ENCODE results near the gene IL24. TPM values are rescaled to one million over a fixed set of nuclear protein-coding genes. Genes with fewer than 3 reads are reported as not detected.

IL24 gene
- polyA plus RNA-seq, 1 experiment, result 0.25 TPM

DNA sequence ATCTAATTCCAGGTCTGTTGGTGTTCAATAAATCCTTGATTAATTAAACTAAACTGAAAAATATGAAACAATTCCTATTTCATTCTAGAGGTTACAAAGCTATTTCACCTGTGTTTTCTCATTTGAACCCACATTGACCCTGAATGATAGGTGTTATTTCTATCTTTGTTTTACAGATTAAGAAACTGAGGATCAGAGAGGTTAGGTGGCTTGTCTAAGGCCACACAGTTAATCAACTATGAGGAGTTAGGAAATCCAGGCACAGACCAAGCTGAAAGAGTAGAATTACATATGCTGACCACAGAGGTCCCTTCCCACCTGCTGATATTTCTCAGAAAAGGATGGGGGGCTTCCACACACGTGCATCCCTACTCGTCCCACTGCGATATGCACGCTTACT lies 48.5 kb downstream of the IL24 start:
- H3K27me3 ChIP-seq (ENCODE audit: control insufficient read depth, insufficient read depth, low read length), result peaks cover 28% of the 10 kb centered on the region
- TF ChIP-seq, protein P1, sequence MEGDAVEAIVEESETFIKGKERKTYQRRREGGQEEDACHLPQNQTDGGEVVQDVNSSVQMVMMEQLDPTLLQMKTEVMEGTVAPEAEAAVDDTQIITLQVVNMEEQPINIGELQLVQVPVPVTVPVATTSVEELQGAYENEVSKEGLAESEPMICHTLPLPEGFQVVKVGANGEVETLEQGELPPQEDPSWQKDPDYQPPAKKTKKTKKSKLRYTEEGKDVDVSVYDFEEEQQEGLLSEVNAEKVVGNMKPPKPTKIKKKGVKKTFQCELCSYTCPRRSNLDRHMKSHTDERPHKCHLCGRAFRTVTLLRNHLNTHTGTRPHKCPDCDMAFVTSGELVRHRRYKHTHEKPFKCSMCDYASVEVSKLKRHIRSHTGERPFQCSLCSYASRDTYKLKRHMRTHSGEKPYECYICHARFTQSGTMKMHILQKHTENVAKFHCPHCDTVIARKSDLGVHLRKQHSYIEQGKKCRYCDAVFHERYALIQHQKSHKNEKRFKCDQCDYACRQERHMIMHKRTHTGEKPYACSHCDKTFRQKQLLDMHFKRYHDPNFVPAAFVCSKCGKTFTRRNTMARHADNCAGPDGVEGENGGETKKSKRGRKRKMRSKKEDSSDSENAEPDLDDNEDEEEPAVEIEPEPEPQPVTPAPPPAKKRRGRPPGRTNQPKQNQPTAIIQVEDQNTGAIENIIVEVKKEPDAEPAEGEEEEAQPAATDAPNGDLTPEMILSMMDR (IDR thresholded peaks at IDR 0.05; ENCODE audit: insufficient read depth, low read depth, low read length), result no peak
- H3K36me3 ChIP-seq (ENCODE audit: control insufficient read depth, insufficient read depth, low read length), result no peaks in the 10 kb centered on the region
- ChIA-PET POLR2A (no interaction called here), CTCF (interaction anchor here (1.3 to 4.3 kb wide), 5 partner anchors 11 to 36 kb away, joined by 3 to 22 read pairs (median 5); no protein-coding TSS in a partner anchor)
- H3K4me3 ChIP-seq (ENCODE audit: low read depth, low read length), result no peak overlapping the region
- no peak for DNase-seq (ENCODE audit: low read depth)

DNA sequence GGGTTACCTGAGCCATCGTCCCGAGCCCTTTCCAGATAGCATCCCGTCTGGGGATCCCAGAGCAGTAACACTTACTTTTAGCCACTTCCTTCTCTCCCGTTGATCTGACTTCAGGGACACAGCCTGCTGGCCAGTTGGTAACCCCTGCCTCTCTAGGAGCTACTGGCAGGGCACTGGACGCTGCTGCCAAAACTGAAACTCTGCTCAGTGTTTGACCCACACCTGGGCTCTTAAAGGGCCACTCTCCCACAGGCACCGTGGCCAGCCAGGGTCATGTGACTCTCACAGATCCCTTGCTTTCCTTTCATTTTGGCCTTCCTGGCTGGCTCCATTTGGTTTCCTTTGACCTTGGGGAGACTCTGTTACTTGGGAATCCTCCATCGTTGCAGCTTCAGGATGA lies 49.0 kb downstream of the IL24 start, which contains the start of gene PIGR:
PIGR (minus strand) TSS at position 206 of the 400 bp plus-strand sequence. CDS start 5,935 bp downstream, outside the sequence.
- H3K4me3 ChIP-seq (ENCODE audit: low read depth, low read length), result no peak within 1 kb of the TSS
- H3K36me3 ChIP-seq (ENCODE audit: control insufficient read depth, insufficient read depth, low read length), result no peaks in the 10 kb centered on the region
- DNase-seq (ENCODE audit: low read depth), result no peak
- TF ChIP-seq, protein P1 (IDR thresholded peaks at IDR 0.05; ENCODE audit: insufficient read depth, low read depth, low read length), result no peak
- peaks cover 28% of the 10 kb centered on the region for H3K27me3 ChIP-seq (ENCODE audit: control insufficient read depth, insufficient read depth, low read length)
- ChIA-PET CTCF (interaction anchor here (0.6 to 4.3 kb wide), 8 partner anchors 11 to 101 kb away, joined by 3 to 22 read pairs (median 4); no protein-coding TSS in a partner anchor), POLR2A (no interaction called here)

DNA sequence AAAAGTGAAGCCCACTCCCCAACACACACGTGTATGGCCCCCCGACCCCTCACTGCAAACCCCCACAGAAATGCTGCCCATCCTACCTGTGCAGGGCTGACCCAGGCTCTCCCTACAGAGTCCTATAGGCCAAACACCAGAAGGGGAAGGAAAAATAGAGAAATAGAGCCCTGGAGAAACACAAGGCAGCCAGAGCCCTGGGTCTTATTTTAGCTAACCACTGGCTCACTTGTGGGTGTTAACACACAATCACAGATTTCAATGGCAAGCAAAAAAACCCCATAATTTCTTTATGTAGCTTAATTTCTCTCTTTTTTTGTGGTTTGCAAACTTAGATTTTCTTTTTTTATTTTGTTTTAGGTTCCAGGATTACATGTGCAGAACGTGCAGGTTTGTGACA lies 50.0 kb downstream of the IL24 start:
- Histone ChIP-seq H3K36me3 (ENCODE audit: control insufficient read depth, insufficient read depth, low read length) (no peaks in the 10 kb centered on the region), H3K27me3 (ENCODE audit: control insufficient read depth, insufficient read depth, low read length) (peaks cover 24% of the 10 kb centered on the region), H3K4me3 (ENCODE audit: low read depth, low read length) (no peak overlapping the region)
- no peak for DNase-seq (ENCODE audit: low read depth)
- TF ChIP-seq, protein P1 (IDR thresholded peaks at IDR 0.05; ENCODE audit: insufficient read depth, low read depth, low read length), result no peak
- POLR2A ChIA-PET, result no interaction called here
- CTCF ChIA-PET, result interaction anchor here (1.3 to 4.3 kb wide), 6 partner anchors 9 to 35 kb away, joined by 3 to 22 read pairs (median 6); no protein-coding TSS in a partner anchor

GRCh38 chr1:206949208-206949607 lies 52.0 kb downstream of the IL24 start:
- H3K4me3 ChIP-seq (ENCODE audit: low read depth, low read length), result no peak overlapping the region
- no peak for DNase-seq (ENCODE audit: low read depth)
- TF ChIP-seq, protein P1 (IDR thresholded peaks at IDR 0.05; ENCODE audit: insufficient read depth, low read depth, low read length), result no peak
- ChIA-PET CTCF (interaction anchor here (1.1 to 4.3 kb wide), 2 partner anchors 14 to 37 kb away, joined by 3 to 22 read pairs; no protein-coding TSS in a partner anchor), POLR2A (no interaction called here)
- H3K27me3 ChIP-seq (ENCODE audit: control insufficient read depth, insufficient read depth, low read length), result peaks cover 14% of the 10 kb centered on the region
- H3K36me3 ChIP-seq (ENCODE audit: control insufficient read depth, insufficient read depth, low read length), result no peaks in the 10 kb centered on the region

- Histone ChIP-seq H3K4me3 (ENCODE audit: low read depth, low read length) (no peak overlapping the region), H3K36me3 (ENCODE audit: control insufficient read depth, insufficient read depth, low read length) (no peaks in the 10 kb centered on the region), H3K27me3 (ENCODE audit: control insufficient read depth, insufficient read depth, low read length) (peaks cover 14% of the 10 kb centered on the region)
- TF ChIP-seq, protein P1 (IDR thresholded peaks at IDR 0.05; ENCODE audit: insufficient read depth, low read depth, low read length), result no peak
- DNase-seq (ENCODE audit: low read depth), result no peak
- ChIA-PET POLR2A (no interaction called here), CTCF (interaction anchor here (1.1 kb wide), 1 partner anchor 37 kb away, joined by 3 read pairs; no protein-coding TSS in a partner anchor)
Observed at GRCh38 chr1:206949641-206950040, 52.4 kb downstream of the IL24 start.

All from BJ (cell line).